ENCODE data around the gene ZNF155.
"Not testable (repeated sequence)": the region's sequence is repeated elsewhere in the genome, so short reads cannot be mapped to it uniquely, and the experiment has no call there.

The ZNF155 gene

GRCh38 chr19:43983912-43984686 lies at the start of gene ZNF155:
TSS of gene ZNF155 (plus strand) at chr19:43984188. CDS start at chr19:43988544, 4,356 bp downstream.
- DNase-seq: peak; percentile 97 to 98

GRCh38 chr19:43934985-43935708 lies 48.8 kb upstream of the ZNF155 start, which contains the start of gene ZNF45:
TSS of gene ZNF45 (minus strand) at chr19:43935282. CDS start at chr19:43922185, 13,097 bp downstream.
- DNase-seq: peak; percentile 82 to 85

GRCh38 chr19:43936188-43936587 lies 47.8 kb upstream of the ZNF155 start:
- no peak for DNase-seq

GRCh38 chr19:43939557-43940260 lies 44.3 kb upstream of the ZNF155 start:
- no peak for DNase-seq

GRCh38 chr19:43940719-43941118 lies 43.3 kb upstream of the ZNF155 start:
- no peak for DNase-seq

GRCh38 chr19:43941209-43941608 lies 42.8 kb upstream of the ZNF155 start:
- no peak for DNase-seq

GRCh38 chr19:43947412-43947811 lies 36.6 kb upstream of the ZNF155 start:
- not testable (repeated sequence) for DNase-seq

GRCh38 chr19:43949803-43950202 lies 34.2 kb upstream of the ZNF155 start:
- DNase-seq: not testable (repeated sequence)

- peak; percentile 92 to 97 for DNase-seq
Observed at GRCh38 chr19:43950834-43951645, 32.9 kb upstream of the ZNF155 start, which contains the start of gene ZNF221. TSS of gene ZNF221 (plus strand) at chr19:43951228. CDS start at chr19:43962727, 11,499 bp downstream.

- no peak for DNase-seq
Observed at GRCh38 chr19:43956827-43957226, 27.2 kb upstream of the ZNF155 start.

- DNase-seq: no peak
Observed at GRCh38 chr19:43957891-43958290, 26.1 kb upstream of the ZNF155 start.

- DNase-seq: no peak
Observed at GRCh38 chr19:43960411-43960810, 23.6 kb upstream of the ZNF155 start.

GRCh38 chr19:43966079-43966694 lies 17.8 kb upstream of the ZNF155 start:
- DNase-seq: no peak

GRCh38 chr19:43976732-43977131 lies 7.3 kb upstream of the ZNF155 start:
- DNase-seq: no peak

GRCh38 chr19:43983544-43983911 lies 460 bp upstream of the ZNF155 start:
- DNase-seq: no peak

- peak in 1 of 2 experiments; percentile 9 for DNase-seq
Observed at GRCh38 chr19:43984687-43985000, 656 bp downstream of the ZNF155 start.

GRCh38 chr19:43997631-43998290 lies 13.8 kb downstream of the ZNF155 start:
- no peak for DNase-seq

GRCh38 chr19:44002212-44002565 lies 18.2 kb downstream of the ZNF155 start:
- DNase-seq: no peak

- peak; percentile 85 to 94 for DNase-seq
Observed at GRCh38 chr19:44002566-44003460, 18.8 kb downstream of the ZNF155 start, which contains the start of gene ZNF230. TSS of gene ZNF230 (plus strand) at chr19:44002957. CDS start at chr19:44007079, 4,122 bp downstream.

GRCh38 chr19:44003461-44004009 lies 19.5 kb downstream of the ZNF155 start:
- DNase-seq: peak in 1 of 2 experiments; percentile 7
